Adrenal gland (tissue), 12 donors: ENCODE data around the gene WSB1. TPM values are rescaled to one million over a fixed set of nuclear protein-coding genes. Genes with fewer than 3 reads are reported as not detected.
"Not testable (repeated sequence)": the region's sequence is repeated elsewhere in the genome, so short reads cannot be mapped to it uniquely, and the experiment has no call there.

Source experiments
- DNase-seq, 7 donors: peaks; one replicate each; pipeline ENCODE4 v3.0.0-alpha.2; 2019 to 2020
- H3K27ac ChIP-seq, 5 donors: fragments of 200-600 bp; sonication (generic) in 4 of 5; 1 replicate in 3 of 5; 2 replicates in 2 of 5; pipeline versions ENCODE4 v1.5.1 to v1.8.0; 2016 to 2020; ENCODE audit warnings: mild to moderate bottlenecking in 1 of 5
- H3K27me3 ChIP-seq: fragments of 200-600 bp; 2 replicates; pipeline ENCODE4 v1.8.0; 2021
- H3K36me3 ChIP-seq, 2 donors: fragments of 200-600 bp; replicated peaks in 1 of 2; 1 replicate in 1 of 2; 2 replicates in 1 of 2; pipeline versions ENCODE4 v1.5.1 to v1.8.0; 2018 to 2022
- H3K4me1 ChIP-seq, 2 donors: fragments of 200-600 bp; replicated peaks in 1 of 2; 1 replicate in 1 of 2; 2 replicates in 1 of 2; pipeline versions ENCODE4 v1.5.1 to v1.8.0; 2018 to 2021
- H3K4me3 ChIP-seq, 4 donors: fragments of 200-600 bp; sonication (generic) in 3 of 4; one replicate each; pipeline ENCODE4 v1.5.1; 2016 to 2018
- H3K9me3 ChIP-seq, 3 donors: fragments of 200-600 bp; sonication (generic) in 1 of 3; replicated peaks in 1 of 3; 1 replicate in 2 of 3; 2 replicates in 1 of 3; pipeline versions ENCODE4 v1.5.1 to v1.8.0; 2016 to 2021
- POLR2A ChIP-seq, 2 donors: fragments of 450-650 bp; IDR thresholded peaks; one replicate each; pipeline ENCODE4 v1.6.1; 2017; ENCODE audit warnings: antibody characterized with exemption in 2 of 2, mild to moderate bottlenecking in 2 of 2, moderate library complexity in 1 of 2
- WGBS, 4 donors: extraction: QIAGEN DNeasy Blood & Tissue Kit in 2 of 4; methylation state at CpG; one replicate each; pipeline versions ENCODE4 v1.1.5 to v1.1.7; 2013 to 2017; 5-methylcytosine and 5-hydroxymethylcytosine counted together
- intact Hi-C, 2 donors: fragments of 100-400 bp; cut with DNase I; formaldehyde crosslinking; loops; one replicate each; pipeline versions ENCODE4 v1.14.1 to v1.15.0; 2022 to 2023
- polyA plus RNA-seq, 3 donors: library from polyadenylated mRNA; stranded (reverse); fragments of 200-250 nt in 2 of 3; fragments of 350-450 nt in 1 of 3; fragmentation: Illumina TruSeq in 1 of 3; extraction: RNeasy Lipid Tissue Mini Kit (QIAGEN cat#74804) in 1 of 3; gene quantifications; one replicate each; pipeline ENCODE4 v1.2.3, GENCODE V29; 2013 to 2014
- total RNA-seq, 9 donors: library from RNA; depleted of rRNA in 4 of 9; stranded (reverse); fragments of >200 nt in 4 of 9; fragments of 120-200 nt in 1 of 9; fragmentation: NEBNext Ultra II Directional in 1 of 9; extraction: Animal tissue kit (Norgen Biotek cat#: 25700) in 1 of 9; gene quantifications; one replicate each; pipeline versions ENCODE4 v1.1.0 to v1.2.4, GENCODE V29; 2013 to 2023
- TF ChIP-seq, protein P1 (sequence below), 6 experiments: fragments of 450-650 bp in 4 of 6; fragments of 200-600 bp in 2 of 6; sonication (generic) in 1 of 6; IDR thresholded peaks; 1 replicate in 5 of 6; 2 replicates in 1 of 6; pipeline versions ENCODE4 v1.5.1 to v1.8.0; 2016 to 2021; ENCODE audit warnings: antibody characterized with exemption in 6 of 6, mild to moderate bottlenecking in 2 of 6, moderate library complexity in 1 of 6
- donor health status: healthy with polysubstance abuse.
- donor health status: Bipolar disorder and iron deficiency.
- donor health status: DM: yes; HTN: yes; CAD: no.
- donor health status: DM: no; HTN: no; CAD: no.
- donor health status: DM: no; HTN: no; CAD: no.
- donor health status: DM: yes; HTN: yes; CAD: no.

WSB1 gene
- total and polyA plus RNA-seq, 12 donors, result 27.5 to 170 (median 82.4) TPM

DNA sequence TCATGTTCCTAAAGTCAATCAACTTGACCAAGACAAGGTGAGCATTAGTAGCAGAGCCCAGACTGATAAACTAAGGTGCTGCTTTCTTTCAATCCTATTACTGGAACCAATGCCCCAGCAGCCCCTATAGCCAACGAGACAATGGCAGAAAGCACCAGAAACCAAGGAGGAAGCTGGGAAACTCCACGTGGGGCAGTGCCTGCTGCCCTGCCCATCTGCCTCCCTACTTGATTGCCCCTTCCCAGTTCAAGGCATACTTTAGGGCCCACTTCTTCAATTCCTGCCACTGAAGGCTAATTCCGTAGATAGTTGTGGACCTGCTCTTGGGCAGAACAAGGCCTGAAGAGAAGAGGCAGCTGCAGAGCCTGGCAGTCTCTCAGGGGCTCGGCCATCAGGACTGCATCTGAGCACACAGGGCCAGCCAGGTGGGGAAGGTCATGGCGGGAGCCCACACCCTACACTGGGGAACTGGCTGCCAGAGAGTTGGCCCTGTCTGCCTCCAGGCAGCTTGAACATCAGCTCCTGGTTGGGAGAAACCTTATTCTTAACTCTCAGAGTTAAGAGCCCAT is 30.9 kb downstream of the WSB1 start:
- DNase-seq, result peak in 1 of 7 donors; percentile 31
- Histone ChIP-seq H3K27me3 (no peaks in the 10 kb centered on the region), H3K4me3 (no peak overlapping the region), H3K9me3 (no peaks in the 10 kb centered on the region), H3K4me1 (peaks cover 3 to 17% of the 10 kb centered on the region in 2 donors), H3K27ac (no peak overlapping the region), H3K36me3 (no peaks in the 10 kb centered on the region)
- 74 to 86% (median 81%) methylated on average over 4 to 5 of the region's 5 CpGs for WGBS, 4 donors
- TF ChIP-seq, protein P1, sequence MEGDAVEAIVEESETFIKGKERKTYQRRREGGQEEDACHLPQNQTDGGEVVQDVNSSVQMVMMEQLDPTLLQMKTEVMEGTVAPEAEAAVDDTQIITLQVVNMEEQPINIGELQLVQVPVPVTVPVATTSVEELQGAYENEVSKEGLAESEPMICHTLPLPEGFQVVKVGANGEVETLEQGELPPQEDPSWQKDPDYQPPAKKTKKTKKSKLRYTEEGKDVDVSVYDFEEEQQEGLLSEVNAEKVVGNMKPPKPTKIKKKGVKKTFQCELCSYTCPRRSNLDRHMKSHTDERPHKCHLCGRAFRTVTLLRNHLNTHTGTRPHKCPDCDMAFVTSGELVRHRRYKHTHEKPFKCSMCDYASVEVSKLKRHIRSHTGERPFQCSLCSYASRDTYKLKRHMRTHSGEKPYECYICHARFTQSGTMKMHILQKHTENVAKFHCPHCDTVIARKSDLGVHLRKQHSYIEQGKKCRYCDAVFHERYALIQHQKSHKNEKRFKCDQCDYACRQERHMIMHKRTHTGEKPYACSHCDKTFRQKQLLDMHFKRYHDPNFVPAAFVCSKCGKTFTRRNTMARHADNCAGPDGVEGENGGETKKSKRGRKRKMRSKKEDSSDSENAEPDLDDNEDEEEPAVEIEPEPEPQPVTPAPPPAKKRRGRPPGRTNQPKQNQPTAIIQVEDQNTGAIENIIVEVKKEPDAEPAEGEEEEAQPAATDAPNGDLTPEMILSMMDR (IDR thresholded peaks at IDR 0.05), result no peak
- no peak for TF ChIP-seq POLR2A (IDR thresholded peaks at IDR 0.05)
- intact Hi-C loops, result no loop called here

DNA sequence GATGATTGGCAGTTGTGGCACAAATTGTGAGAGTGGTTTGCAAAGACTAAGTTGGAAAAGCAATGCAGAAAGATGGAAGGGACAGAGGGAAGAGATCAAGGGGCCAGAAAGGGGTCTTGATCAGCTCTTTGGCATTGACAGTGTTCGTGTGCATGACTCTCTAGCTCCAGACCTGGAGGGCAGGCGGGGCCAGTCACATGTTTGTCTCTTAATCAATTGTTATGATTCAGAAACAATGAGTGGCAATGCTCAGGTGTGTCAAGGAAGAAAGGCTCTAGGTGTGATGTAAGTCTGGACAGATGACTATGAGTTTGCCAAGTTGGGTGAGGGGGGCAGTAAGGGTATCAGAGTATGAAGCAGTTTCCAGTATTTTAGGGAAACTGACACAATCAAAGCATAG is 32.1 kb downstream of the WSB1 start:
- H3K9me3 ChIP-seq, result no peaks in the 10 kb centered on the region
- WGBS, 4 donors, result 69 to 82% (median 75%) methylated on average over 2 of the region's 2 CpGs
- H3K27me3 ChIP-seq, result no peaks in the 10 kb centered on the region
- no peak for DNase-seq
- H3K4me3 ChIP-seq, result no peak overlapping the region
- no peak overlapping the region for H3K27ac ChIP-seq
- no peaks in the 10 kb centered on the region for H3K36me3 ChIP-seq
- TF ChIP-seq POLR2A (IDR thresholded peaks at IDR 0.05), result no peak
- TF ChIP-seq, protein P1 (IDR thresholded peaks at IDR 0.05), result no peak
- intact Hi-C loops, result no loop called here
- H3K4me1 ChIP-seq, result peaks cover 0 to 12% of the 10 kb centered on the region in 2 donors

- DNase-seq, result no peak
- intact Hi-C loops, result no loop called here
- peaks cover 0 to 12% of the 10 kb centered on the region in 2 donors for H3K4me1 ChIP-seq
- H3K9me3 ChIP-seq, result no peaks in the 10 kb centered on the region
- H3K27me3 ChIP-seq, result no peaks in the 10 kb centered on the region
- H3K4me3 ChIP-seq, result no peak overlapping the region
- TF ChIP-seq POLR2A (IDR thresholded peaks at IDR 0.05), result no peak
- TF ChIP-seq, protein P1 (IDR thresholded peaks at IDR 0.05), result no peak
- H3K36me3 ChIP-seq, result no peaks in the 10 kb centered on the region
- no peak overlapping the region for H3K27ac ChIP-seq
- 88 to 100% (median 96%) methylated on average over 1 of the region's 1 CpG for WGBS, 4 donors
Measured at GRCh38 chr17:27326585-27326984, 32.7 kb downstream of the WSB1 start.

- 81 to 92% (median 83%) methylated on average over 7 of the region's 7 CpGs for WGBS, 4 donors
- H3K9me3 ChIP-seq, result no peaks in the 10 kb centered on the region
- intact Hi-C loops, result no loop called here
- no peaks in the 10 kb centered on the region for H3K36me3 ChIP-seq
- H3K4me3 ChIP-seq, result no peak overlapping the region
- no peaks in the 10 kb centered on the region for H3K27me3 ChIP-seq
- no peak for DNase-seq
- TF ChIP-seq POLR2A (IDR thresholded peaks at IDR 0.05), result no peak
- H3K4me1 ChIP-seq, result peaks cover 6 to 18% of the 10 kb centered on the region in 2 donors
- H3K27ac ChIP-seq, result no peak overlapping the region
Measured at GRCh38 chr17:27327397-27327796, 33.5 kb downstream of the WSB1 start.

DNA sequence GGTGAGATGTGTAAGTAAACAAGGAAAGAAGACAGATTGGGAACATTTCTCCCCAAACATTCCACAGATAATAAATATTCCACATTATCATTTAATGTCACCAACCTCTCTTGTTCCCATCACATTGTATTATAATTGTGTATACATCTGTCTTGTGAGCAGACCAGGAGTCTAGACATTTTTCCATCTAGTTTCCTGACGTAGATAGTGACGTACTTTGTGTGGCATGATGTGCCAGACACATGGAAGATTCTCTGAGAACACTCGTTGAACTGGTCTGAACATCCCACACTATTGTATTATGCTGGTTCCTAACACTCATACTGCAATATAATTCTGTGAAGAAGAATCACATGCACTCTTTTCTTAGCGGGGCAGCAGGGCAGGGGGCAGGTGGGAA is 34.0 kb downstream of the WSB1 start:
- intact Hi-C loops, result no loop called here
- Histone ChIP-seq H3K9me3 (no peaks in the 10 kb centered on the region), H3K27me3 (no peaks in the 10 kb centered on the region), H3K4me1 (peaks cover 8 to 19% of the 10 kb centered on the region in 2 donors), H3K36me3 (no peaks in the 10 kb centered on the region), H3K4me3 (no peak overlapping the region), H3K27ac (no peak overlapping the region)
- WGBS, 4 donors, result 66 to 83% (median 77%) methylated on average over 4 of the region's 4 CpGs
- TF ChIP-seq POLR2A (IDR thresholded peaks at IDR 0.05), result no peak
- DNase-seq, result no peak

DNA sequence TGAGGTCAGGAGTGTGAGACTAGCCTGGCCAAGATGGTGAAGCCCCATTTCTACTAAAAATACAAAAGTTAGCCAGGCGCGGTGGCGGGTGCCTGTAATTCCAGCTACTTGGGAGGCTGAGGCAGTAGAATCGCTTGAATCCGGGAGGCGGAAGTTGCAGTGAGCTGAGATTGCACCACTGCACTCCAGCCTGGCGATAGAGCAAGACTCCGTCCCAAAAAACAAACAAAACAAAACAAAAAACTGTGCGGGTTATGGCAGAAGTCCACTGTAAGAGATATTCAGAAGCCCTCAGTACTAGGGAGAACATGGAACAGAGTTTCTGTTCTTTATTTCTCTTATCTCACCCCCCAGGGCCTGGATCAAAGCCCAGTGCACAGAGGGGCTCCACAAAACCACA is 34.8 kb downstream of the WSB1 start:
- H3K4me1 ChIP-seq, result peaks cover 12 to 15% of the 10 kb centered on the region in 2 donors
- intact Hi-C loops, H3K27ac ChIP-seq, H3K4me3 ChIP-seq, H3K27me3 ChIP-seq, H3K9me3 ChIP-seq, H3K36me3 ChIP-seq: not testable (repeated sequence)
- DNase-seq, result peak in 2 of 7 donors; percentile 4 to 23
- WGBS, 4 donors, result 78 to 86% (median 83%) methylated on average over 9 of the region's 9 CpGs
